Osteocyte (in vitro differentiated cells): Measurements from ENCODE around the gene CNGB1. TPM values are rescaled to one million over a fixed set of nuclear protein-coding genes. Genes with fewer than 3 reads are reported as not detected.

Experiments
- DNase-seq: peaks from one replicate; pipeline ENCODE4 v3.0.0; 2021; ENCODE audit warnings: mixed read lengths; ENCODE audit not compliant: unreplicated experiment; ENCODE audit errors: extremely low spot score
- H3K27ac Mint-ChIP-seq: one replicate; pipeline ENCODE4 v1.8.0; 2021; ENCODE audit warnings: mild to moderate bottlenecking, mixed read lengths; ENCODE audit not compliant: unreplicated experiment
- H3K27me3 Mint-ChIP-seq: one replicate; pipeline ENCODE4 v1.8.0; 2021; ENCODE audit warnings: mixed read lengths; ENCODE audit not compliant: unreplicated experiment
- H3K36me3 Mint-ChIP-seq: one replicate; pipeline ENCODE4 v1.8.0; 2021; ENCODE audit warnings: mixed read lengths; ENCODE audit not compliant: unreplicated experiment
- H3K4me1 Mint-ChIP-seq: one replicate; pipeline ENCODE4 v1.8.0; 2021; ENCODE audit warnings: mixed read lengths; ENCODE audit not compliant: unreplicated experiment
- H3K4me3 Mint-ChIP-seq: one replicate; pipeline ENCODE4 v1.8.0; 2021; ENCODE audit warnings: mild to moderate bottlenecking, moderate library complexity, mixed read lengths; ENCODE audit not compliant: unreplicated experiment
- H3K9me3 Mint-ChIP-seq: one replicate; pipeline ENCODE4 v1.8.0; 2021; ENCODE audit warnings: mixed read lengths; ENCODE audit not compliant: unreplicated experiment
- CTCF ChIP-seq: fragments of 200-600 bp; sonication (generic); IDR thresholded peaks from 2 replicates; pipeline ENCODE4 v1.5.0; 2021; ENCODE audit warnings: antibody characterized with exemption, mild to moderate bottlenecking, moderate library complexity
- total RNA-seq: library from RNA; stranded (reverse); gene quantifications from 2 replicates; pipeline ENCODE4 v1.2.1, GENCODE V29; 2021

Gene CNGB1
- total RNA-seq, 1 donor from 2014 or later: not detected

DNA sequence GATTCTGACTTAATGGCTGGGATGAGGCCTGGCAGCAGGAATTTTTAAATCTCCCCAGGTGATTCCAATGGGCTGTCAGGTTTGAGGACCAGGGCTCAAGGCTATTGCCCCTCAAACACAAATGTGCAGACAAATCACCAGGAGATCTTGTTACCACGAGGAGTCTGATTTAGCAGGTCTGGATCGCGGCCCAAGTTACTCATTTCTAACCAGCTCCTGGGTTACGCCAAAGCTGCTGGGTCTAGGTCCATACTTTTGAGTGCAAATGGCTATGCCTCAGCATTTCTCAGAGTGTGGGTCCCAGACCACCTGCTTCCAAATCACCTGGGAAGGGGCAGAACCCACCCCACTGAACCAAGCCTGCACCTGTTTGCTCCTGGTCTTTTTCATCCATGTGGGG is 33.1 kb downstream of the CNGB1 start:
- TF ChIP-seq CTCF: no peak
- Mint-ChIP-seq H3K36me3 (no peaks in the 10 kb centered on the region), H3K27me3 (peaks cover 26% of the 10 kb centered on the region), H3K4me3 (no peak overlapping the region), H3K4me1 (no peaks in the 10 kb centered on the region), H3K9me3 (no peaks in the 10 kb centered on the region), H3K27ac (no peak overlapping the region)
- DNase-seq: no peak

DNA sequence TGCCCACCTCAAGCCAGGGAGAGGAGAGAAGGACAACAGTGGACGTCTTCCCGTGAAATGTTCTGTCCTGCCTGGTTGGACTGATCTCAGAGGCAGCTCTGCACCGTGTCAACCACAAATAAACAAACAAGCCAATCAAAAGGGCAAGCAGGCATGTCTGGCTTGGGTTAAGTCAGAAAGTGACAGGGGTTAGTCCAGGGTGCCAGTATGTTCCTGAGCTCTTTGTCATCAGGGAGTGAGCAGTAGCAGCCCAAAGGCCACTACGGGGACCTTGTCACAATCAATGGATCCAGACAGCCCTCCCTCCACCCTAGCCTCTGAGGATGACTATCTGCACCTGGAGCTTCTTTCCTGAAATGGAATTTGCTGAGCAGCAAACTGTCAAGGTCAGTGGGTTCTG is 35.0 kb downstream of the CNGB1 start:
- no peak overlapping the region for H3K27ac Mint-ChIP-seq
- H3K27me3 Mint-ChIP-seq: peaks cover 14% of the 10 kb centered on the region
- no peaks in the 10 kb centered on the region for H3K9me3 Mint-ChIP-seq
- no peaks in the 10 kb centered on the region for H3K36me3 Mint-ChIP-seq
- no peak for DNase-seq
- no peak for TF ChIP-seq CTCF
- H3K4me1 Mint-ChIP-seq: no peaks in the 10 kb centered on the region
- no peak overlapping the region for H3K4me3 Mint-ChIP-seq

- no peaks in the 10 kb centered on the region for H3K4me1 Mint-ChIP-seq
- H3K27me3 Mint-ChIP-seq: peaks cover 30% of the 10 kb centered on the region
- no peak for DNase-seq
Observed at GRCh38 chr16:57930533-57930932, 40.4 kb downstream of the CNGB1 start.

GRCh38 chr16:57929250-57929649 is 41.7 kb downstream of the CNGB1 start:
- no peaks in the 10 kb centered on the region for H3K9me3 Mint-ChIP-seq
- no peak for DNase-seq
- no peaks in the 10 kb centered on the region for H3K36me3 Mint-ChIP-seq
- H3K4me3 Mint-ChIP-seq: no peak overlapping the region
- H3K27me3 Mint-ChIP-seq: peaks cover 30% of the 10 kb centered on the region
- peaks cover 4% of the 10 kb centered on the region for H3K4me1 Mint-ChIP-seq
- no peak overlapping the region for H3K27ac Mint-ChIP-seq
- no peak for TF ChIP-seq CTCF

More at GRCh38 chr16:57930533-57930932, 40.4 kb downstream of the CNGB1 start:
- Mint-ChIP-seq H3K4me3 (no peak overlapping the region), H3K9me3 (no peaks in the 10 kb centered on the region), H3K27ac (no peak overlapping the region), H3K36me3 (no peaks in the 10 kb centered on the region)
- no peak for TF ChIP-seq CTCF

DNA sequence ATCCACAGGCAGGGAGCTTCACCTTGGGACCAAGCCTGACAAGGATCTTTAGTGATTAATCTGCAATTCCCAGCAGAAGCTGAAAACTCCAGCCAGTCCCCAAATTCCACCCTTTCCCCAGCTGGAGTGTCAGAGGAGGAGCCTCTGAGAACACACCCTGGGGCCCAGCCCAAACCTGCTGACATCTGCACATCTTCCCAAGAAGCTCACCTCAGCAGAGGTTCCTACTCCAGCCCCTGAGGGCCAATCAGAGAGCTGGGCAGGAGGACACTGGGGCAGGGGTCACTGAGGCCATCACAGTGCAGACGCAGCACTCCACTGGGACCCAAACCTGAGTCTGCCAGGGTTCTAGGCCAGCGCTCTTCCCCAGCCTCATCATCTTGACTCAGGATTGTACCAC is 44.9 kb downstream of the CNGB1 start:
- no peak overlapping the region for H3K27ac Mint-ChIP-seq
- peaks cover 30% of the 10 kb centered on the region for H3K27me3 Mint-ChIP-seq
- no peaks in the 10 kb centered on the region for H3K9me3 Mint-ChIP-seq
- DNase-seq: no peak
- H3K4me3 Mint-ChIP-seq: no peak overlapping the region
- no peaks in the 10 kb centered on the region for H3K36me3 Mint-ChIP-seq
- H3K4me1 Mint-ChIP-seq: peaks cover 4% of the 10 kb centered on the region
- TF ChIP-seq CTCF: no peak
